ENCODE results near the gene NPRL2. TPM values are rescaled to one million over a fixed set of nuclear protein-coding genes. Genes with fewer than 3 reads are reported as not detected.
"Not testable (repeated sequence)": the region's sequence is repeated elsewhere in the genome, so short reads cannot be mapped to it uniquely, and the experiment has no call there.

Gene NPRL2
- total RNA-seq, 1 experiment from 2014 or later = 27.3 TPM

DNA sequence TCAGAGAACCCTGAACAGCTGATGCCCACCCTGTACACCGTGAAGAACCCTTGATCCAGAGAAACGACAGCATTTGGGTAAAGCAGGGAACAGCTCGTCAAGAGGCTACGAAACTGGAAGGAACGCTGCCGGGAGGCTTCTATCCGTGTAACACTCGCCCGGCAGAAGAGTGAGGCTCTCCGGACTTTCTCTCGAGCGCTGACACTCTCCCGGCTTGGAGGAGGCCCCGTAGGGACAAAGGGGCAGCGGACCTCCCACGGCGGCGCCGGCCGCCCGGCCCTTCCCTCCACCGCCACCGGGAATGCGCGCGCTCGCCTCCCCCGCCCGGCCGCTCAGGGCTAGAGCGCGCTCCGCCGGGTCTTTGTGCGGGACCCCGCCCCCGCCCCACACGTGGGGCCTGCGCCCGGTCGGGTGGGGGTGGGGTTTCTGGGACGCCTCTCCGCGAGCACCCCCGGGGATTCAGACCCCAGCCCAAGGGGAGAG lies 29.7 kb downstream of the NPRL2 start:
- DNase-seq (ENCODE audit: low spot score) = peak; percentile 79
- in situ Hi-C loops (cut with HindIII; ENCODE audit: low sequenced_read_pairs) = no loop called here

DNA sequence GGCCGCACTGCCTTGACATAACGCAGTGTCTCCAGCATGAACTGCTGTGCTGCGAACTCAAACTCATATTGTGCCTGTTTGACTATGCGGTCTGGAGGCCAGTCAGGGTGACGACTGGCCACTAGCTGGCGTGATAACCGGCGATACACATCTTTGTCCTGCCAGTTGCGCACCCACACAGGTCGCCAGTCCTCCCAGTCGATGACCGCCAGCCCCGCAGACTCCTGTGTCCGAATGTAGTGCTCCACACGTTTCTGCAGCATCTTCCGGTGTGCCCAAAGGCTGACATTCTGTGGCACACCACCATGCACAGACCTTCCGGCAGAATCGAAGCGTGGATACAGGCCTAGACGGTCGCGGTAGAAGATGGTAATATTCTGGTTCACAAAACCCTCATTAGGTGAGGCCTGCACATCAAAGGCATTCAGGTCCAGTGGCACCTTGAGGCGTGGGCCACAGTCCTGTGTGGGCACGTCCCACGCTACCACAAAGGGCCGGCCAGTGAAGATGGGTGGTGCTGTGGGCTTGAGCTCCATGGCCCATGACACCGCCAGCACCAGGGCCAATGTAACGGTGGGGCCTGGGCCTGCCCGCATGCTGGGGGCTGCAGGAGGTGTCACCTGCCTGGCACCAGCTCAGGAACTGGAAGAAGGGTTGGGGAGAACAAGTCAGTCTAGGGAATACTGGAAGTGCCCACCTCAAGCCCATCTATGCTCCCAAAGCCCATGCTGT lies 30.5 kb downstream of the NPRL2 start:
- peak; percentile 54 for DNase-seq (ENCODE audit: low spot score)
- in situ Hi-C loops (cut with HindIII; ENCODE audit: low sequenced_read_pairs) = no loop called here

DNA sequence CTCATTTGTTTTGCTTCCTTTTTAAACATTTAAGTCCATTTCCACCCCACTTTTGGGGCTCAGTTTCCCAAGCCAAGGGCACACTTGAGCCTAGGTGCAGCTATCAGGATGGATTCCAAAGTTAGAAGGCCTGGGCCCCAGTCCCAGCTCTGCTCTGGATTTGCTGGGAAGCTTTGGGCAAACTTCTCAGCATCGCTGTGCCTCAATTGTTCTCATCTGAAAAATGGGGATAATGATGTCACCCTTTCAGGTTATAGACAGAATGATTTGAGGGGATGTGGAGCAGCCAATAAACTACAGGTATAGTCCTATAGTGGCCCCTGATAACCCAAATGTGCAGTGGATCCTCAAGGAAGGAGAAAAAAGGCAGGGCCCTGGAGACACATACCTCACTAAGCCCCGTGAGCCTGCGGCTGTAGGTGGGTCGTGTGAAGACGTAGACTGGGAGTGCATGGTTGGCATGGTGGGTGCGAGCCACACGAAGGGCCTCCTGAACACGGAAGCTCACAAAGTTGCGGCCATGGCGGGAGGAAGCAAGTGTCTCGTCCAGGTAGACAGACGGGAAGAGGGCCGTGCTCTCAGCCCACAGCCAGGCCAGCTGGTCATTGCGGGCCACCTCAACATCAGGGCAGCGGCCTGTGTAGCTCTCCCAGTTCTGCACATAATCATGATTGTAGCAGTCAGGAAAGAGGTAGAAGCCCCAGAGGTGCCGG lies 31.2 kb downstream of the NPRL2 start:
- in situ Hi-C loops (cut with HindIII; ENCODE audit: low sequenced_read_pairs) = no loop called here
- no peak for DNase-seq (ENCODE audit: low spot score)

DNA sequence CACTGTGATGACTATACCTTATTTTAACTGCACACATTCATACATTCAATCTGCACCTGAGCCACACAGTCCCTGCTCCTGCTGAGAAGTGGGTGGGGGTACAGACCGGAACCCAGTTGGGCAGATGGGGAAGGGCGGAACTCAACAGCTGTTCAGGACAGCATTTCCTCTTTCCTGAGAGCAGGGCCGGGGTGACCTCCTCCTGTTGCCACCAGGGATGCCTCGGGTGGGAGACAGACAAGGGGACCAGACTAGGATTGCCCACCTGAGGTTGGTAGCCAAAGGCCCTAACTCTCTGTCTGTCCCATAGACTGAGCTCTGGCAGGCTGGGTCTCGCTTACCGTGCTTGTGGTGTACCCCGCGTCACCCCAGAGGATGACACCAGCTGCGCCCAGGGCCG lies 32.0 kb downstream of the NPRL2 start:
- DNase-seq (ENCODE audit: low spot score) = no peak
- in situ Hi-C loops (cut with HindIII; ENCODE audit: low sequenced_read_pairs) = no loop called here

DNA sequence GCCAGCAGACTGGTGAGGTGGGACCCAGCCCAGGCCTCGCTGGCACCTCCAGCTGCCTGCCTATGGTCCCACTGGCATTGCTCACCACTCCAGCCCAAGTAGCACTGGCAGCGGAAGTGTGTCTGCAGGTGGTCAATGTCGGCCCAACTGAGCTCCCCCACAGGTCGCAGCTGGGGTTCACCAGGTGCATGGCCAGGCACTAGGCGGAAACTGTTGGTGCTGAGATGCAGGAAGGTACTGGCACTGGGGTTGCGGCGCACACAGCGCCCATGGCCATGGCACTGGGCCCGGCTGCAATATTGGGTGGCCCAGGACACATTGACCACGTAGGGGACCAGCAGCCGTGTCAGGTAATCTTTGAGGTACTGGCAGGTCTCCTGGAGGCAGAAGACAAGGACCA lies 32.4 kb downstream of the NPRL2 start:
- no peak for DNase-seq (ENCODE audit: low spot score)
- in situ Hi-C loops (cut with HindIII; ENCODE audit: low sequenced_read_pairs) = no loop called here

DNA sequence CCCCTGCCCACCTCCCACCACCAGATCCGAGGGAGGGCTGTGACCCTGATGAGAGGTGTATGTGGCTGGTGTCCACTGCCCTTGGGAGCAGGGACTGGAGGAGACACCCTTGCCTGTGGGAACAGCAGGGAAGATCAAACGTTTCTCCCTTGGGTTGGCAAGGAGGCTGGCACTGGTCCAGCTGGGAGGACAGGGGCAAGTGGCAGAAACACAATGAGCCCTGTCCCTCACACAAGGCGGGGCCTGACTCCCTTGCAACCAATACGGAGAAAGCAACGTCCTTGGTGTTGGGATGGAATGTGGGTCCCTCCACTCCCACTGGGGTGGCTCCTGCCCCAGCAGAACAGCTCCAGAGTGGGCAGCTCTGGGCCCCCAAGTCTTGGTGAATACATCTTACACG lies 33.3 kb downstream of the NPRL2 start:
- in situ Hi-C loops (cut with HindIII; ENCODE audit: low sequenced_read_pairs) = no loop called here
- DNase-seq (ENCODE audit: low spot score) = no peak

DNA sequence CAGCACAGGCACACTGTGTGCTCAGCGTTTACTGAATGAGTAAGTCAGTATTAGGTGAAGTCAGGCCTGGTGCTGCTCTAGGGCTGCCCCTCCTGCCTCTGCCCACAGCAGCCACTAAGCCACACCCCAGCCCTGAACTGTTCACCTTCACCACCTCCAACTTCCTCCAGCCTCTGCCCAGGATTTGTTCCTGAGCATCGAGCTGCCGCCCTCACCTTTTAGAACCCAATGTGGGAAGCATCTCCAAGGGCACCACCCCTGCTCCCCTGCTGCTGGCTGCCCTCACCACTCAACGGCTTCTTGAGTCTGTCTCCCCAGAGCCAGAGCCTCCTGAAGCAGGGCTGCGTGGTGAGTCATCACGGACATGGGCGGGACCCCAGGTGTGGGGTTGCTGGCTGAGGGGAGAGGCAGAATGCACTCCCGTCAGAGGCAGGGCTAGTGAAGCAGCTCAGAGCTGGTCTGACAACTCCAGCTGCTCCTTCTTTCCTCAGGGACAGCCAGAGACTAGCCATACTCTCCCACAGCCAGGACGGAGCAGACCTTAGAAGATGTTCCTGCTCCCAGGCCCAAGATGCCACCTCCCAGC lies 33.8 kb downstream of the NPRL2 start:
- DNase-seq (ENCODE audit: low spot score) = no peak
- in situ Hi-C loops (cut with HindIII; ENCODE audit: low sequenced_read_pairs) = no loop called here

DNA sequence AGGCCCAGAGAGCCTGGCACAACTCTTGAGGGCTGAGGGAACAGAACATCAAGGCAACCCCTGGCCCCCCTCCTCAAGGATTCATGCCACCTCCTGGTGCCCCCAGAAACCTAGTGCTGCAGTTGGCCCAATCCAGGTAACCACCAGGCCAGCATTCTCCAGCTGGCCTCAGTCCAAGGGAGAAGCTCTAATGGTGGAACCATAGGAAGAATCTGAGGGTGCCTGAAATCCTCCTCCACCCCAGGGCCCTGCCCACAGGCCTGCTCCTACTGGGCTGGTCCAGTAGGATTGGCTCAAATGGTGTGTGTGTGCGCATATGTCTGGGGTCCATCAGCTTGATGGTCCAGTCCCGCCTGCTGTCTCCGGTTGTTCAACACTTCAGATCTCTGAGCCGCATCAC lies 35.8 kb downstream of the NPRL2 start:
- no peak for DNase-seq (ENCODE audit: low spot score)
- in situ Hi-C loops (cut with HindIII; ENCODE audit: low sequenced_read_pairs) = no loop called here

DNA sequence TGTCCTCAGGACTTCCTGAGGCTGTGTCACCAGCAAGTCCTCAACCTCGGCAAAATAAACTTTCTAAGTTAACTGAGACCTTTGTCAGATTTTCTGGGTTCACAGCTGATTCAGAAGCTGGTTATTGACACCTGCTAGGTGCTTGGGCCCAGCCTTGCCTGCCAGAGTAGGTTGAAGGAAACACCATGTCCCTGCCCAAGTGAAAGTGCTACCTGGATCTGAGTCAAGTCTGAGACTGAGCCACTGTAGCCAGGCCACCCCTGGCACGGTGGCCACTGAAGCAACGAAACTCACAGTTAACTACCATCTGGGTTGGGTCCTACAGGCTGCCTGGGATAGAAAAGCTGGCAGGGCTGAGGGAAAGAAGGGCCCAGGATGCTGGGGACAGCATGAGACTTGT lies 36.2 kb downstream of the NPRL2 start:
- no peak for DNase-seq (ENCODE audit: low spot score)

DNA sequence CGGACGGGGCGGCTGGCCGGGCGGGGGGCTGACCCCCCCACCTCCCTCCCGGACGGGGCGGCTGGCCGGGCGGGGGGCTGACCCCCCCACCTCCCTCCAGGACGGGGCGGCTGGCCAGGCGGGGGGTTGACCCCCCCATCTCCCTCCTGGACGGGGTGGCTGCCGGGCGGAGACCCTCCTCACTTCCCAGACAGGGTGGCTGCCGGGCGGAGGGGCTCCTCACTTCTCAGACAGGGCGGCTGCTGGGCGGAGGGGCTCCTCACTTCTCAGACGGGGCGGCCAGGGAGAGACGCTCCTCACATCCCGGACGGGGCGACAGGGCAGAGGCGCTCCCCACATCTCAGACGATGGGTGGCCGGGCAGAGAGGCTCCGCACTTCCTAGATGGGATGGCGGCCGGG lies 38.5 kb downstream of the NPRL2 start:
- DNase-seq (ENCODE audit: low spot score); in situ Hi-C loops (cut with HindIII; ENCODE audit: low sequenced_read_pairs): not testable (repeated sequence)

More for the DNA sequence above, 36.2 kb downstream of the NPRL2 start:
- in situ Hi-C loops (cut with HindIII; ENCODE audit: low sequenced_read_pairs) = no loop called here

DNA sequence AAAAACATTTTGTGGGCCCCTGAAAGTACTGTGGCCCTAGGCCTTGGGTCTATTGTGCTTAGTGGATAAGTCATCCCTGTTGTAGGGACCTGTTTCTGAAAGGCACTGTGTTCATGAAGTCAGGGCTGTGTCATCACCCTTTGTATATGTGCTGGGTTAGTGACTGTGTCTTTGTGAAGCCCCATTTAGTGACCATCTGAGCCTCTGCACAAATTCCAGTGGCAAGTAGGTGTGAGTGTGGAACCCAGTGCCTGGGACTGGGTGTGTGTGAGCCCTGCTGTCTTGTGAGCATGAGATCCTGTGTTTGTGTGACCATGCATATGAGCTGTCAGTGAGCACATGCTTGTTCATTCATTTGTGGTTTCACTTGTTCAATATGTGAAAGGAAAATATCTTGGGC lies 46.0 kb downstream of the NPRL2 start:
- in situ Hi-C loops (cut with HindIII; ENCODE audit: low sequenced_read_pairs) = no loop called here
- DNase-seq (ENCODE audit: low spot score) = no peak

DNA sequence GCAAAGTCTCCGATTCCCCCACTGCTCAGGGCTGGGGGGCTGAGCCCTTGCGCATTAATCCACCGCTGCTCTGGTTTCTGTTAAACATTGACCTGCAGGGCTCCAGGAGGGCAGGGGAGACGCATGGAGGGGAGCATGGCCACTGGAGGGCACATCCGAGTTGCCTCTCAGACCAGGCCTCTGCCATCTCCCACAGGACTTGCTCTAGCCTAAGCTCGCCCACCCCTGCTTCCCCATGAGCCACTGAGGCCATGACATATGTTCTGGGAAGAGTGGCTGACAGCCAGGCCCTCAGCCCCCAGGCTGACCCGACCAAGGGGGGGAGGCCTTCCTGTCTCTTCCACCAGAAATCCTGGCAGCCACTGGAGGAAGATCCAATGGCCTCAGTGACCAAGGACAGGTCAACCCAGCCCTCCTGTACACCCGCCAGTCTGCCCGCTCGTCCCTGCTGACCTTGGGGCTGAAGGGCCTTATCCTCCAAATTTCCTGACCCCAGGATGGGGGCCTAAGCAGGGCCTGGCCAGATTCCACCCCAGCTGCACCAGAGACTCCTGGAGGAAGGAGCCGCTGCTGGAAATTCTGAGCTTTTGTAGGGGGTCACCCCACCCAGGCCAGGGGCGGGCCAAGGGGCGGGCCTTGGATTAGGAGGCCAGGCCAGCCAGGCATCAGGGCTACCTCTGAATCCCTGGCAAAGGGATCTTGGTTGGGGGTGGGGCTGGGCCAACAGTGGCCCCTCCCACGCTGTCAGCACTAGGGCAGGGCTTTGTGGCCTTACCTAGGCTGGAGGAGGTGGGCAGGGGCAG lies 47.4 kb downstream of the NPRL2 start, which contains the start of gene HYAL1:
TSS of gene HYAL1 (minus strand) at position 562 of the 803 bp plus-strand sequence. CDS start 618 bp downstream, outside the sequence.
- in situ Hi-C loops (cut with HindIII; ENCODE audit: low sequenced_read_pairs) = no loop called here
- peak; percentile 42 for DNase-seq (ENCODE audit: low spot score)

DNA sequence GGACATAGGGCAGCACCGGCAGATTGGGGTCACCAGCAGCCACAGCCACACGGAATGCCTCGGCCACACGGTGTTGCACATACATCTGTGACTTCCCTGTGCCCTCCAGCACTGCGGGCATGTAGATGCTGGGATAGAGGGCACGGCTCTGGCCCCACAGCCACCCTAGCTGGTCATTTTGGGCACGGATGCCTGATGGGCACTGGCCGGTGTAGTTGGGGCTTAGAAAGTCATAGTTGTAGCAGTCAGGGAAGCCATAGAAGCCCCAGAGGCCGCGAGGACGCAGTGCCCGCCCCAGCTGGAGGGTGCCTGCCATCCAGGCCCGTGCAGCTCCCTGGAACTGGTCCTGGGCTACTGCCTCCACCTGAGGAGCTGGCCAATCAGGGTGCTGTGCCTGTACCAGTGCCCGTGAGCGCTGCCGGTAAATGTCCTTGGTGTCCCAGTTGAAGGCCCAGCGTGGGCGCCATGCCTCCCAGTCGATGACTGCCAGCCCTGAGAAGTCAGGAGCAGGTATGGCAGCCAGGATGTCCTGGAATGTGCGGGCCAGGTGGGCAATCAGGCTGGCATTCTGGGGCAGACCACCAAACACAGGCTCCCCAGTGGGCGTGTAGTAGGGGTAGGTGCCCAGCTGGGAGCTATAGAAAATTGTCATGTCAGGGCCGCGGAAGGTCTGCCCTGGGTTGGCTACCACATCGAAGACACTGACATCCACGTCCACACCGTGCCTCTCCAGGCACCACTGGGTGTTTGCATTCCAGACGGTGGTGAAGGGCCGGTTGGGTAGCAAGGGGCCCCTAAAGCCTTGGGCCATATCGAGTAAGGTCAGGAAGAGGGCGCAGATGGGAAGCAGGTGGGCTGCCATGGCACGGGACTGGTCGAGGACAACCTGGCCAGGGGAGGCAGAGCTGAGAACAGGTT lies 48.2 kb downstream of the NPRL2 start:
- in situ Hi-C loops (cut with HindIII; ENCODE audit: low sequenced_read_pairs) = no loop called here
- DNase-seq (ENCODE audit: low spot score) = no peak

DNA sequence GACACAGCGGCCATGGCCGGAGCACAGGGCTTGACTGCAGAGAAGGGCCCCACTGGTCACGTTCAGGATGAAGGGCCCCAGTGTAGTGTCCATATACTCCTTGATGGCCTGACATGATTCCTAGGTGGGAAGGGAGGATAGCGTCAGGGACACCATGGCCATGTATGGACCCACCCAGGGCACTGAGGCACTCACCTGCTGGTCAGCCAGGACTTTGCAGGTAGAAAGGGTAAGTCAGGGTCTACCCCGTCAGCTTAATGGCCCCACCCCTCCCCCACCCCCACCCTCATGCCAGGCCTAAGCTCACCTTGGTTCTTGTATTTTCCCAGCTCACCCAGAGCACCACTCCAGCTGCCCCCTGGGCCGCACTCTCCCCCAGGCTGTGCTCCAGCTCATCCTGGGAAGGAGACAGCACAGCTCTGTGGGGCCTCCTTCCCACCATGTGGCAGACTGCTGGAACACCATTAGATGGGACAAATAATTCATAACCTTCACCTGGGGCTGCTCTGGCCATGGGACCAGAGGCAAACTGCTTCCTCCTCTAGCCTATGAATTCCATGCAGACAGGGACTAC lies 49.8 kb downstream of the NPRL2 start:
- in situ Hi-C loops (cut with HindIII; ENCODE audit: low sequenced_read_pairs) = no loop called here
- DNase-seq (ENCODE audit: low spot score) = no peak

DNA sequence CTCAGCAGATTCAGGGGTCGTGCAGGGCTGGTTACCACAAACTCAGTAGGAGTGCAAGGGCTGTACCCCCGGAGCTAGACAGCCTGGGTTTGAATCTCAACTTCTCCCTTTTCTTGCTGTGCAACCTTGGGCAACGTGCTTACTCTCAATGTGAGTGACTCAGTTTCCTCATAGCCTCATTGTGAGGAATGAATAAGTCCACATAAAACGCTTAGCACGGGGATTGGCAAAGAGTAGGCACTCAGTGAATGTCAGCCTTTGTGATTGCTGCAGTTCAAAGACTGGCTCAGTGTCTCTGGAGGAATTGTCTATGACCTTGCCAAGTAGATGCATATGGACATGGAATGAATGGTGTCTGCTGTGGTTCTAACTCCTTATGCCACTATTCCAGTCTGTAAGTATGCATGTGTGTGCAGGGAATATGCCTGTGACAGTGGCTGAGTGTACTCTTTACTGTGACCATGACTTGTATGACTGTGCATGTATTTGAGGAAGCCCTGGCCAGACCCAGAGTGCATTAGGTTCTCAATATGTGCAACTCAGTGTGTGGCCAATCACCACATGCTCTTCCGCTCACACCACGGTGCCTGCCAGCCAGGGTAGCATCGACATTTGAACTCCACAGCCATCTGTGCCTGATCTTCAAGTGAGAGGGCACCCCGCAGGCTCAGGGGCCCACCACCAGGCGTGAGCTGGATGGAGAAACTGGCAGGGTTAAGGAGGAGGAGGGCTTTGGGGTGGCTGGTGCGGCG lies 50.5 kb downstream of the NPRL2 start:
- DNase-seq (ENCODE audit: low spot score) = peak; percentile 68
- in situ Hi-C loops (cut with HindIII; ENCODE audit: low sequenced_read_pairs) = no loop called here

DNA sequence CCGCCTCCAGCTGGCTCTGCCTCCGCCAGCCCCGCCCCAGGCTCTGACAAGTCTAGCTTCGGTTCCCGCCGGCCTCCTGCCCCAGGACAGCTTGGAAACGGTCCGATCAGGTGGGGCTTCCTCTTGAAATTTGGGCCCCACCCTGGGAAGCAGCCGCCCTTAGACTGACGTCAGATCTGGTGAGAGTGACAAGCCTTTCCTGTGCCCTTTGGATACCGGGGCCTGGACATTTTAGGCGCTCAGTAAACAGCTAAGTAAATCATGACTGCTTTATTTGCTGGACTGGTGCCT lies 51.0 kb downstream of the NPRL2 start:
- DNase-seq (ENCODE audit: low spot score) = no peak

DNA sequence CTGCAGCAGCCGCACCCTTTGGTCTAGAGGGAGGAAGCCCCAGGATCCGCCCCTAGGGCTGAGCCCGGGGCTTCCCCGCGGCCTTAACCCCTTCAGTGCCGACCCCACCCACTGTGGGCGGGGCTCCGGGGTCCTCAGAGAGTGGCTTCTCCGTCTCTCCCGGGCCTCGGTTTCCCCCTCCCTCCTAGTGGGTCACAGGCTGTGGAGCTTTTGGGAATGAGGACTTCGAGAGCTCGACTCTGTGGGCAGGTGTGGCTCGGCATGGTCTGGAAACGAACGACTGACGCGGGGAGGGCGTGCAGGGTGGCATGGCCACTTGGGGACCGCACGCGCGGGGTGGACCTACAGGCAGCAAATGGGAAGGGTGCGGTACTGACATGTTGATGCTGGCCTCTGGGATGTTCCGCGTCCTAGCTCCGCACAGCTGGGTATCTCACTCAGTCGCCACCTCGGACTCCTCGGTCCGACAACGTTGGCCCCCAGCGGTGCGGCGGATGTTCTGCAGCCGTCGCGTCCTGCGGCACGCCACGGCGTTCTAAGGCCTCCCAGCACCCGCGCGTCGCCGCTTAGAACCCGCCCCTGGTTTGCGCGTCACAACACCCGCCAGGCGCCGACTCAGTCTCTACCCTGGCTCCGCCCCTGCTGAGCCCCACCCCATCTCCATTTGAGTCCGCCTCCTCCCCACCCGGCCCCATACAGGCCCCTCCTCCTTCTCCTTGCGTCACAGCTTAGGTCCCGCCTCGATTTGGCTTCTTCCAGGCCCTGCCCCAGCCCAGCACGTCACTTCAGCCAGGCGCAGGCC lies 51.5 kb downstream of the NPRL2 start, which contains the start of the genes HYAL3 and NAA80:
TSS of gene HYAL3 (minus strand) at position 570 of the 802 bp plus-strand sequence. CDS start 3,803 bp downstream, outside the sequence.
TSS of gene NAA80 (minus strand) at position 570 of the 802 bp plus-strand sequence. CDS start 1,942 bp downstream, outside the sequence.
- in situ Hi-C loops (cut with HindIII; ENCODE audit: low sequenced_read_pairs) = no loop called here
- DNase-seq (ENCODE audit: low spot score) = peak; percentile 100

More for the DNA sequence above, 51.0 kb downstream of the NPRL2 start:
- in situ Hi-C loops (cut with HindIII; ENCODE audit: low sequenced_read_pairs) = no loop called here
